GM12864 (cell line): ENCODE results near the gene TRAFD1.
A peak's percentile ranks its signal among the peaks of the same experiment; 100 is the strongest.
"Not testable (repeated sequence)": the region's sequence is repeated elsewhere in the genome, so short reads cannot be mapped to it uniquely, and the experiment has no call there.

Experiments
- DNase-seq: peaks from one replicate; pipeline ENCODE4 v3.0.0-alpha.2; 2011; ENCODE audit warnings: low read depth
- H3K4me3 ChIP-seq: 2 replicates; pipeline ENCODE4 v1.5.1; 2011; ENCODE audit warnings: mild to moderate bottlenecking, low read depth, low read length, control low read depth
- TF ChIP-seq, protein P1 (sequence below): IDR thresholded peaks from 2 replicates; pipeline ENCODE4 v1.5.1; 2011; ENCODE audit warnings: low read depth, mild to moderate bottlenecking, moderate library complexity, low read length, control low read depth, inconsistent platforms; ENCODE audit errors: missing control alignments

TRAFD1 gene

DNA sequence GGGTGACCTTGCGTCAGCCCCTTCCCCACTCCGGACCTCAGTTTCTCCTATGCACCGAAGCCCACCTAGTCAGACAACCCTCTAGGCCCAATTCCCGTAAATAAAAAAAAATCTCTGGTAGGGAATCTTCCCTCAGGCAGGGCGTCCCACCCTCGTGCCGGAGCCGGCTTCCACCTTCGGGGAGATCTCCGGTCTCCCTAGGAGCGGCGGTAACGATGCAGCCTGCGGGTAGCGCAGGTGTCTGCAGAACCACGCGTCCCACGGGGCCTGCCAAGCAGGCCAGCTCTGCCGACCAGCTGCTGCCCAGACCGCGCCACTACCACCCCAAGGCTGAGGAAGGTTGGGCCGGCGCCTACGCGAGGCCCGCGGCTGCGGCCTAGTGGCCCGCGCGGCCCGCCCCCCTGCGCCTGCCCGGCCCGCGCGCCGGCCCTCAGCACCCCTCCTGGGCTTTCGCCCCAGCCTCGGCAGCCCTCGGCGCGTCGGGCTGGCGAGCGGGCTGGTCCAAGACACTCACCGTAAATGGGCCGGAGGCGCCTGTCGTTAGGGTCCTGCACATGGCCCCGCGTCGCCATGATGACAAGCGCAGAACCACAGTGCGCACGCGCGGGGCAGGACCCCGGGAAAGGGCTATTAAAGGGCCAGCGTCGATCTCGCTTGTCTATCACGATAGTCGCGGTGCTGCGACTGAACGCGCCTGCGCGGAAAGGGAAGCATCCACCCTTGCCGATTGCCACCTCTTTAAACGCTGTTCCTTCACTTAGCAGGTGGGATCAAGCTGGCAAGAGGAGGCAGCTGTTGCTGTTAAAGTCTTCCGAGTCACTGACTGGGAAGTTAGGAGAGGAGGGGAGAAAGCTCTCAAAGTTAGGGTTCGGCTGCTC, 16.9 kb upstream of the TRAFD1 start, which contains the start of gene NAA25:
NAA25 (minus strand) TSS at position 582 of the 878 bp plus-strand sequence; CDS start at position 572, 10 bp downstream.
- peak within 1 kb of the TSS; percentile 76 for H3K4me3 ChIP-seq
- DNase-seq = peak; percentile 65
- TF ChIP-seq, protein P1, sequence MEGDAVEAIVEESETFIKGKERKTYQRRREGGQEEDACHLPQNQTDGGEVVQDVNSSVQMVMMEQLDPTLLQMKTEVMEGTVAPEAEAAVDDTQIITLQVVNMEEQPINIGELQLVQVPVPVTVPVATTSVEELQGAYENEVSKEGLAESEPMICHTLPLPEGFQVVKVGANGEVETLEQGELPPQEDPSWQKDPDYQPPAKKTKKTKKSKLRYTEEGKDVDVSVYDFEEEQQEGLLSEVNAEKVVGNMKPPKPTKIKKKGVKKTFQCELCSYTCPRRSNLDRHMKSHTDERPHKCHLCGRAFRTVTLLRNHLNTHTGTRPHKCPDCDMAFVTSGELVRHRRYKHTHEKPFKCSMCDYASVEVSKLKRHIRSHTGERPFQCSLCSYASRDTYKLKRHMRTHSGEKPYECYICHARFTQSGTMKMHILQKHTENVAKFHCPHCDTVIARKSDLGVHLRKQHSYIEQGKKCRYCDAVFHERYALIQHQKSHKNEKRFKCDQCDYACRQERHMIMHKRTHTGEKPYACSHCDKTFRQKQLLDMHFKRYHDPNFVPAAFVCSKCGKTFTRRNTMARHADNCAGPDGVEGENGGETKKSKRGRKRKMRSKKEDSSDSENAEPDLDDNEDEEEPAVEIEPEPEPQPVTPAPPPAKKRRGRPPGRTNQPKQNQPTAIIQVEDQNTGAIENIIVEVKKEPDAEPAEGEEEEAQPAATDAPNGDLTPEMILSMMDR = no peak

GRCh38 chr12:112110787-112111662, 14.3 kb upstream of the TRAFD1 start:
- not testable (repeated sequence) for DNase-seq

DNA sequence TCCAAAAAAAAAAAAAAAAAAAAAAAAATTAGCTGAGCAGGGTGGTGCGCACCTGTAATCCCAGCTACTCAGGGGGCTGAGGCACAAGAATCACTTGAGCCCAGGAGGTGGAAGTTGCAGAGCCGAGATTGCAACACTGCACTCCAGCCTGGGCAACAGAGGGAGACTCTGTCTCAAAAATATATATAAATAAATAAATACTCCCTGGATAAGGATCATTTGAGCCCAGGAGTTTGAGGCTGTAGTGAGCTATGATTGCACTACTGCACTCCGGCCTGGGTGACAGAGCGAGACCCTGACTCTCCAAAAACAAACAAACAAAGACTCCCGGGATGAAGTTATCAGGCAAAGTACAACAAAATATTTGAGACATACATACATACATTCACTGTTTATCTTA, 13.4 kb upstream of the TRAFD1 start:
- no peak overlapping the region for H3K4me3 ChIP-seq
- TF ChIP-seq, protein P1 = no peak
- no peak for DNase-seq

More at GRCh38 chr12:112110787-112111662, 14.3 kb upstream of the TRAFD1 start:
- not testable (repeated sequence) for H3K4me3 ChIP-seq

GRCh38 chr12:112112409-112113133, 12.8 kb upstream of the TRAFD1 start:
- TF ChIP-seq, protein P1 = no peak
- no peak overlapping the region for H3K4me3 ChIP-seq
- no peak for DNase-seq

DNA sequence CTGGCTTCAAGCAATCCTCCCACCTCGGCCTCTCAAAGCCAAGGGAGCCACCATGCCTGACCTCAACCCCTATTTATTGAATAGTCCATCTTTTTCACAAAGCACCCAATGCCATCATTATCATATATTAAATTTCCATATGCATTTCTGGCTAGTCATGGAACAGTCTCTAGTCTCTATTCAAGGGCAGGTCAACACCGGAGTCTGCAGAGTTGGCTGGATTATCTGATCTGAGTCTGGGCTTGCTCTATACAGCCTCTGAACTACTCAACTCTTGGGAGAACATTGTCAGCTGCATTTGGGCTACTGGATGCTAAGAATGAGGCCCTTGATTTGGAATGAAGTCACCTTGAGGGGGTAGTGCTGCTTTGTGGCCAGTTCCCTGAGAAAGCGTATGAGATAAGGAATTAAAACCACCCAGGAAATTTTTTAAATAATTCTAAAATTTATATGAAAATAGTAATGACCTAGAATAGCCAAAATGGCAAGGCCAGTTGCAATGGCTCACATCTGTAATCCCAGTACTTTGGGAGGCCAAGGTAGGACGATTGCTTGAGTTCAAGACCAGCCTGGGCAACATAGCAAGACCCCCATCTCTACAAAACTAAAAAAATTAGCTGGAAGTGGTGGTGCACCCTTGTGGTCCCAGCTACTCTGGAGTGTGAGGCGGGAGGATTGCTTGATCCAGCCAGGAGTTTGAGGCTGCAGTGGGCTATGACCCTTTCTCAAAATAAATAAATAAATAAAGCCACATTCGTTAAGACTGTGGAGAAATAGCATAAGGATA, 9.9 kb upstream of the TRAFD1 start:
- no peak overlapping the region for H3K4me3 ChIP-seq
- no peak for DNase-seq
- TF ChIP-seq, protein P1 = no peak

DNA sequence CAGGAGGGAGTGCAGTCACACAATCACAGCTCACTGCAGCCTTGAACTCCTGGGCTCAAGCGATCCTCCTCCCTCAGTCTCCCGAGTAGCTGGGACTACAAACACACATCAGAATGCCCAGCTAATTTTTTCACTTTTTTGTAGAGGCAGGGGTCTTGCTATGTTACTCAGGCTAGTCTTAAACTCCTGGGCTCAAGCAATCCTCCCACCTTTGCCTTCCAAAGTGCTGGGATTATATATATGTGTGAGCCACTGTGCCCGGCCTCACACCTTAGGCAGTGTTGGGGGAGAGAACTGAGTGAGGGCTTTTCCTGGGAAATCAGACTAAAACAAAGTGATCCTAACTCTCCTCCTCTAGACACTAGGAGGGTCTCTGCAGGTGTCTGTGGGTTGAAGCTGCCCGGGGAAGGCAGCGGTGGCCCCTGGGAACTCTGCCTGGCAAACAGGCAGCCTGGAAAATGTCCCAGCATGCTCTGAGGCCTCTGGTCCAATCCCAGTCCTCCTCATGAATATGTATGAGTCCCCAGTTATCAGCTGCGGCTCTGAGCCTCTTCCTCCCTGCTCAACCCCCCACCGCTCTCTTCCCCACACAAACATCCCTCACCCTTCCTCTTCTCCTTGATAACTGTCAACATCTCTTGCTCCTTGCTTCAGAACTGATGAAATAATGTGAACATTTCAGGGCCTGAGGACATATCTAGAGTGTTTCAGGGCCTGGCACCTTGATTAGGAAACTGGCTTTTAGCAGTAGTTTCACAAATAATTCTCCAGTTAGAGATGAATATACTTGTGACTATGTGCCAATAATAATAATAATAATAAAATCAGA, 8.9 kb upstream of the TRAFD1 start:
- DNase-seq = no peak
- no peak overlapping the region for H3K4me3 ChIP-seq
- TF ChIP-seq, protein P1 = no peak
